Activated B cell treated with CpG ODN at 0.5 μM for 24 hours (primary cell): Measurements from ENCODE around the gene FNBP1L. TPM values are rescaled to one million over a fixed set of nuclear protein-coding genes. Genes with fewer than 3 reads are reported as not detected.
"Not testable (repeated sequence)": the region's sequence is repeated elsewhere in the genome, so short reads cannot be mapped to it uniquely, and the experiment has no call there.

Experiments
- ATAC-seq: fragments of 200-7000 bp; cut with Tn5 transposase; one replicate; pipeline ENCODE4 v1.10.0; 2021; ENCODE audit warnings: low read depth, mild to moderate bottlenecking, moderate library complexity
- CTCF ChIA-PET: fragments of 350-600 bp; sonication (Branson Sonifier 250); formaldehyde crosslinking; loops from one replicate; lab custom pipeline; 2021; ENCODE audit warnings: antibody characterized with exemption; lab: Charles Lee
- POLR2A ChIA-PET: fragments of 350-600 bp; sonication (Branson Sonifier 250); formaldehyde crosslinking; loops from one replicate; lab custom pipeline; 2021; ENCODE audit warnings: antibody characterized with exemption; lab: Charles Lee
- DNase-seq: peaks from one replicate; pipeline ENCODE4 v3.0.0; 2022
- H3K27ac Mint-ChIP-seq: one replicate; pipeline ENCODE4 v1.8.0; 2020; ENCODE audit warnings: mixed read lengths
- H3K27me3 Mint-ChIP-seq: one replicate; pipeline ENCODE4 v1.8.0; 2021; ENCODE audit warnings: mixed read lengths
- H3K36me3 Mint-ChIP-seq: one replicate; pipeline ENCODE4 v1.8.0; 2021; ENCODE audit warnings: low read depth, mixed read lengths
- H3K4me1 Mint-ChIP-seq: one replicate; pipeline ENCODE4 v1.8.0; 2021; ENCODE audit warnings: mixed read lengths
- H3K4me3 Mint-ChIP-seq: one replicate; pipeline ENCODE4 v1.8.0; 2020; ENCODE audit warnings: mild to moderate bottlenecking, mixed read lengths
- H3K9me3 Mint-ChIP-seq: one replicate; pipeline ENCODE4 v1.8.0; 2020; ENCODE audit warnings: mixed read lengths
- CTCF ChIP-seq: fragments of 200-600 bp; IDR thresholded peaks from one replicate; pipeline ENCODE4 v1.8.0; 2022; ENCODE audit warnings: antibody characterized with exemption, mild to moderate bottlenecking
- intact Hi-C: fragments of 100-400 bp; cut with micrococcal nuclease; formaldehyde crosslinking; loops from one replicate; pipeline ENCODE4 v1.15.1; 2024
- total RNA-seq: library from RNA; stranded (reverse); gene quantifications from 2 replicates; pipeline ENCODE4 v1.2.3, GENCODE V29; 2022

FNBP1L gene
- total RNA-seq, 1 donor from 2014 or later, result 3.3 TPM

DNA sequence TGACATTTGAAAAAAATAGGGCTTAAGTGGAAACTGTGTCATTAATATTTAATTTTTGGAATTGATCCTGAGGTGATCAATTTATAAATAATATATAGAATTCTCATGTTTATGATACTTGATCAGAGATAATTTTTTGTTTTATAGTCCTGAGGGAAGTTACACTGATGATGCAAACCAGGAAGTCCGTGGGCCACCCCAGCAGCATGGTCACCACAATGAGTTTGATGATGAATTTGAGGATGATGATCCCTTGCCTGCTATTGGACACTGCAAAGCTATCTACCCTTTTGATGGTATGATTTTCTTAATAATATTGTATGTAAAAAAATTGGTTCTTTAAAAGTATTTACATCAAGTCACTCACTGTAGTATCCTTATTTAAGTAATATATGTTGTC, 101.2 kb downstream of the FNBP1L start:
- Mint-ChIP-seq H3K4me1 (no peaks in the 10 kb centered on the region), H3K27me3 (no peaks in the 10 kb centered on the region), H3K4me3 (no peak overlapping the region), H3K36me3 (peaks cover 10% of the 10 kb centered on the region), H3K27ac (no peak overlapping the region), H3K9me3 (no peaks in the 10 kb centered on the region)
- ChIA-PET CTCF (no interaction called here), POLR2A (no interaction called here)
- ATAC-seq, result no peak
- no peak for DNase-seq
- intact Hi-C loops, result no loop called here
- TF ChIP-seq CTCF, result no peak

- no peak for DNase-seq
- Mint-ChIP-seq H3K27ac (no peak overlapping the region), H3K27me3 (no peaks in the 10 kb centered on the region), H3K9me3 (no peaks in the 10 kb centered on the region), H3K36me3 (peaks cover 10% of the 10 kb centered on the region), H3K4me3 (no peak overlapping the region), H3K4me1 (no peaks in the 10 kb centered on the region)
- intact Hi-C loops, result no loop called here
- ChIA-PET POLR2A (no interaction called here), CTCF (no interaction called here)
- no peak for TF ChIP-seq CTCF
- ATAC-seq, result no peak
These were observed 101.9 kb downstream of the FNBP1L start for GRCh38 chr1:93549811-93550210.

GRCh38 chr1:93552741-93553455, 105.0 kb downstream of the FNBP1L start:
- H3K4me3 Mint-ChIP-seq, result no peak overlapping the region
- H3K27ac Mint-ChIP-seq, result no peak overlapping the region
- H3K4me1 Mint-ChIP-seq, result peaks cover 3% of the 10 kb centered on the region
- no peak for TF ChIP-seq CTCF
- CTCF ChIA-PET, result no interaction called here
- ATAC-seq (no peak), DNase-seq (no peak)
- no peaks in the 10 kb centered on the region for H3K27me3 Mint-ChIP-seq
- no peaks in the 10 kb centered on the region for H3K9me3 Mint-ChIP-seq
- intact Hi-C loops, result no loop called here
- POLR2A ChIA-PET, result no interaction called here
- H3K36me3 Mint-ChIP-seq, result peaks cover 7% of the 10 kb centered on the region

DNA sequence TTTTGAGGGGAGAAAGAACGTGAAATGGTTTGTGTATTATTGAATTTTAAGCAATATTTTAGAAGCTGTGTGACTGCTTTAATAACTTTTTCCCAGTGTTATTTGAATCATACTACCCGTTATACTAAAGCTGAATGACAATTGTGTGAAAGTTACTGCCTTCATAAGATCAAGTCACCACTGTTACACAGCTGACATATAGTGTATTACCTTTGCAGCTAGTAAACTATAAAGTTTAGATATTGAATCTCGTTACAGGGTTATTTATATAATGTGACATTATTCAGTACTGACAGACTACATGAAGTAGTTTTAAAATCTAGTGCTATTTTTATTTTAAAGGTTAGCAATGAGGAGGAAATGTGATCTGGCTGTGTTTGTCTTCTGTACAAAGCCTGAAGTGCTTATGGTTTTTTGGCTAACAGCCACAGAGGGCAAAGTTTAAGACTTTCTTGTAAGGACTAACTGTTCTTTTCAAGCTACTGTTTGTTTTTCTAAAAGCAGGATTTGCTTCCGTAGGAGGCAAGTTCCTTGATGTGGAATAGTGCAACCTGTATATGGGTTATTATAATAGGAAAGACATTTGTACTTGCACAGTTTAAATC, 106.1 kb downstream of the FNBP1L start:
- H3K9me3 Mint-ChIP-seq, H3K27me3 Mint-ChIP-seq, H3K4me3 Mint-ChIP-seq, intact Hi-C loops, POLR2A ChIA-PET, ATAC-seq, CTCF ChIA-PET, DNase-seq, H3K27ac Mint-ChIP-seq: not testable (repeated sequence)
- Mint-ChIP-seq H3K36me3 (peaks cover 13% of the 10 kb centered on the region), H3K4me1 (peaks cover 14% of the 10 kb centered on the region)

DNA sequence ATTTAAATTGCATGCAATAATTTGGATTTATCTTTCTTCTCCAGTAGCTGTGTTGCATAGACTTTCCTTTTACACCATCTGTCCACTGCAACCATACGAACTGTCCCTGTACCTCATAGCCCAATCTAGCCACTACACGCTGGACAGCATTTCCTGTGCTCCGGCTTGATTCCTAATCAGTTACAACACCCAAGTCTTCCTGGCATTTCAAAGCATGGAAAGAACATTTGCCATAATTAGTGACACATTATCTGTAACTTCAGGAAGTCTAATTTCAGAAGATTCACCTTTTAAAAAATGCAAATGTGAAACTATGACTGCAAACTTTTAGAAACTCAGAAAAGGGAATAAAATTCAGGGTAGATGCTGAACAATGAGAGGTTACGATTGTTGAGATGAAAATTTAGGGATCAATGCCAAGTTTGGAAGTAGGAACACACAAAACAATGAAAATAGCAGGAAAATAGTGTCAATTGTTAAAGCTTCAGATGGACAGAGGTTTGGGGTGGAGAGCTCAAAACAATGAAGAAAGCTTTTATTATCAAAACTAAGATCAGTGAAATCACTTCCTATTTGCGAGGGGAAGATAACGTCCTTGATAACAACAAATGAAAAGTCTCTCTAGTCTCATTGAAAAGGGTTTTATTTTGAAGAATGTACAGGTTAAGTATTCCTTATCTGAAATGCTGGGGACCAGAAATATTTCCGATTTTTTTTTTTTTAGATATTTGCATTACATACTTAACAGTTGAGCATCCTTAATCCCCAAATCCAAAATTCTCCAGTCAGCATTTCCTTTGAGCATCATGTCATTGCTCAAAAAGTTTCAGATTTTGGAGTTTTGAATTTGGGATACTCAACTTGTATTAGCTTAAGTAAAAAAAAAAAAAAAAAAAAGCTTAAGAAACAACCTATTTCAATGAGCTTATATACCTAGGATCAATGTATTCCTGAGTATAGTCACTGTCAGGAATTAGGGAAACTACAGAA, 107.3 kb downstream of the FNBP1L start:
- CTCF ChIA-PET, result no interaction called here
- DNase-seq (no peak), ATAC-seq (no peak)
- Mint-ChIP-seq H3K27me3 (no peaks in the 10 kb centered on the region), H3K4me1 (peaks cover 23% of the 10 kb centered on the region), H3K36me3 (peaks cover 22% of the 10 kb centered on the region), H3K27ac (no peak overlapping the region), H3K4me3 (no peak overlapping the region), H3K9me3 (peaks cover 2% of the 10 kb centered on the region)
- TF ChIP-seq CTCF, result no peak
- POLR2A ChIA-PET, result no interaction called here
- intact Hi-C loops, result no loop called here
